Peyer's patch (tissue), 4 donors: ENCODE results near the gene HOXC11.

Source experiments
- POLR2A ChIP-seq, 2 donors: fragments of 450-650 bp; IDR thresholded peaks; one replicate each; pipeline ENCODE4 v1.5.1; 2017; ENCODE audit warnings: antibody characterized with exemption in 2 of 2, mild to moderate bottlenecking in 2 of 2, moderate library complexity in 2 of 2
- TF ChIP-seq, protein P1 (sequence below), 6 experiments: fragments of 450-650 bp in 4 of 6; fragments of 200-600 bp in 2 of 6; sonication (generic) in 1 of 6; IDR thresholded peaks; one replicate each; pipeline ENCODE4 v1.5.1; 2017 to 2019; ENCODE audit warnings: antibody characterized with exemption in 6 of 6, mild to moderate bottlenecking in 3 of 6, moderate library complexity in 1 of 6

DNA sequence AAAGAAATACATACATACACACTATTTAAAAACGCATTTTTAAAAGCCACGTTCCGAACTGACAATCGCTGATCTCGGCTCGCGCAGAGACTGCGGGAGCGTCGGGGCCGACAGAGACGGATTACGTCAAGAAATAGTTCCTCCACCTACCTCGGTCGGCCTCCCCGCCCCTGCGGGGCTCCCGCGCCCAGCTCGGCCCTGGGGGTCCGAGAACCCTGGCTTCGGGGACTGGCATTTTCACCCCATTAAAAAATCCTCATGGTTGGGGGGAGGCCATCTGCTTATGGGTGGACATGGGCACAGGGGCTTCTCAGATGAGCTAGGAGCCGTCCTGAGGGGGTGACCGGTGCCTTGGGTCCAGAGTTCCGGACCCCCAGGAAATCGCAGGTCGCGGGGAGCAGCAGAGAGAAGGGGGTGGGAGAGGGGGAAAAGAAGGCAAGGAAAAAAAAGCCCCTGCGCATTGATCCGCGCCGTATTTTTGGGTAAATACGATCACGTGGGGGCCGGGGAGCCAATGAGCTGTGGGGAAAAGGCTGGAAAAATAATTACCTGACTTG, 26.7 kb downstream of the HOXC11 start:
- TF ChIP-seq, protein P1, sequence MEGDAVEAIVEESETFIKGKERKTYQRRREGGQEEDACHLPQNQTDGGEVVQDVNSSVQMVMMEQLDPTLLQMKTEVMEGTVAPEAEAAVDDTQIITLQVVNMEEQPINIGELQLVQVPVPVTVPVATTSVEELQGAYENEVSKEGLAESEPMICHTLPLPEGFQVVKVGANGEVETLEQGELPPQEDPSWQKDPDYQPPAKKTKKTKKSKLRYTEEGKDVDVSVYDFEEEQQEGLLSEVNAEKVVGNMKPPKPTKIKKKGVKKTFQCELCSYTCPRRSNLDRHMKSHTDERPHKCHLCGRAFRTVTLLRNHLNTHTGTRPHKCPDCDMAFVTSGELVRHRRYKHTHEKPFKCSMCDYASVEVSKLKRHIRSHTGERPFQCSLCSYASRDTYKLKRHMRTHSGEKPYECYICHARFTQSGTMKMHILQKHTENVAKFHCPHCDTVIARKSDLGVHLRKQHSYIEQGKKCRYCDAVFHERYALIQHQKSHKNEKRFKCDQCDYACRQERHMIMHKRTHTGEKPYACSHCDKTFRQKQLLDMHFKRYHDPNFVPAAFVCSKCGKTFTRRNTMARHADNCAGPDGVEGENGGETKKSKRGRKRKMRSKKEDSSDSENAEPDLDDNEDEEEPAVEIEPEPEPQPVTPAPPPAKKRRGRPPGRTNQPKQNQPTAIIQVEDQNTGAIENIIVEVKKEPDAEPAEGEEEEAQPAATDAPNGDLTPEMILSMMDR (IDR thresholded peaks at IDR 0.05), result no peak
- no peak for TF ChIP-seq POLR2A (IDR thresholded peaks at IDR 0.05)
